ENCODE results near the gene CCNF. TPM values are rescaled to one million over a fixed set of nuclear protein-coding genes. Genes with fewer than 3 reads are reported as not detected.
"Not testable (repeated sequence)": the region's sequence is repeated elsewhere in the genome, so short reads cannot be mapped to it uniquely, and the experiment has no call there.

CCNF gene
- polyA plus RNA-seq, 2 of the 4 experiments (the other 2 are of a cell fraction): 6.5 to 14.4 TPM

DNA sequence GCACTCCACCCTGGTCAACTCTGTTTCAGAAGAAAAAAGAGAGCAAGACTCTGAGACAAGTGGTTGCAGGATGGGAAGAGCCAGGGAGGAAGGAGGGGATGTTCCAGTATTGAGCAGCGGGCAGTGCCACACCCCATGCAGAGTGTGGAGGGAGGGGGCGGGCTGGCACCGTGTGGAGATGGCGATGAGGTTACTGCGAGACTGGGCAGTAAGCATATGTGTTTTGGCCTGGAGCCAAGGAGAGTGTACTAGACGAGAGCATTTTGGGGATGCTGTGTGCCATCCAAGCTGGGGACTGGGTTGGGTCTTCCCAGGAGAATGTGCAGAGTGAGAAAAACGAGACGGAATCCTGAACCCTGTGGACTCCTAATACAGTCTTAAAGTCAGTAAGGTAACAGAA, 49.0 kb downstream of the CCNF start:
- Histone ChIP-seq H3K4me3 (no peak overlapping the region), H3K27ac (no peak overlapping the region), H3K9me3 (no peaks in the 10 kb centered on the region), H3K4me1 (peaks cover 11% of the 10 kb centered on the region), H3K4me2 (no peak overlapping the region)
- ATAC-seq (no peak), FAIRE-seq (no peak), DNase-seq (ENCODE audit: low read depth in 1 of 2, low spot score in 1 of 2) (no peak)
- ChIA-PET CTCF (interaction anchor here (1.1 to 2.6 kb wide), 3 partner anchors 8 to 48 kb away, joined by 3 to 18 read pairs (median 7); no protein-coding TSS in a partner anchor), POLR2A (no interaction called here)
- WGBS (ENCODE audit: missing lambda C conversion rate): 87% methylated on average over 8 of the region's 8 CpGs
- TF ChIP-seq CHD4 (IDR thresholded peaks at IDR 0.05; ENCODE audit: borderline replicate concordance) (no peak), SMC3 (IDR thresholded peaks at IDR 0.05) (no peak), RAD21 (conservative IDR thresholded peaks at IDR 0.05 in 1 of 2, IDR thresholded peaks at IDR 0.05 in 1 of 2) (no peak), HES2 (IDR thresholded peaks at IDR 0.05) (no peak), HEYL (CRISPR knock-in tag; IDR thresholded peaks at IDR 0.05) (no peak), NPAS2 (CRISPR knock-in tag; IDR thresholded peaks at IDR 0.05; ENCODE audit: borderline replicate concordance) (no peak), CEBPB (IDR thresholded peaks at IDR 0.05) (no peak), CHD2 (IDR thresholded peaks at IDR 0.05; ENCODE audit: low read length, partially characterized antibody) (no peak)

DNA sequence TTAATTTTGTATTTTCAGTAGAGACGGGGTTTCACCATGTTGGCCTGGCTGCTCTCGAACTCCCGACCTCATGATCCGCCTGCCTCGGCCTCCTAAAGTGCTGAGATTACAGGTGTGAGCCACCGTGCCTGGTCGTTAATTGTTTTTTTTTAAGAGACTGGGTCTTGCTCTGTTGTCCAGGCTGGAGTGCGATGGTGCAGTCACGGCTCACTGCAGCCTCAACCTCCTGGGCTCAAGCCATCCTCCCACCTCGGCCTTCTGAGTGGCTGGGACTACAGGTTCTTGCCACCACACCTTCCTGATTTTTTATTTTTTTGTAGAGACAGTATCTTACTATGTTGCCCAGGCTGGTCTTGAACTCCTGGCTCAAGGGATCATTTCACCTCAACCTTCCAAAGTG, 50.7 kb downstream of the CCNF start:
- CTCF ChIA-PET: interaction anchor here (13.5 kb wide), 1 partner anchor 21 kb away, joined by 98 read pairs; no protein-coding TSS in a partner anchor
- ATAC-seq, POLR2A ChIA-PET: not testable (repeated sequence)

GRCh38 chr16:2480948-2481347, 51.7 kb downstream of the CCNF start:
- DNase-seq (ENCODE audit: low read depth in 1 of 2, low spot score in 1 of 2) (no peak), FAIRE-seq (no peak), ATAC-seq (no peak)
- Histone ChIP-seq H3K4me3 (no peak overlapping the region), H3K4me2 (no peak overlapping the region), H3K9me3 (no peaks in the 10 kb centered on the region), H3K4me1 (peaks cover 3% of the 10 kb centered on the region; the same call in 1 of the 3 replicates), H3K27ac (no peak overlapping the region)
- ChIA-PET POLR2A (no interaction called here), CTCF (interaction anchor here (13.5 kb wide), 1 partner anchor 20 kb away, joined by 98 read pairs; no protein-coding TSS in a partner anchor)
- TF ChIP-seq PBX3 (IDR thresholded peaks at IDR 0.05) (no peak), RARB (CRISPR knock-in tag; IDR thresholded peaks at IDR 0.05) (no peak), SMC3 (IDR thresholded peaks at IDR 0.05) (no peak), ESRRA (IDR thresholded peaks at IDR 0.05; ENCODE audit: borderline replicate concordance, low read length) (no peak), HES2 (IDR thresholded peaks at IDR 0.05) (no peak), POLR2AphosphoS2 (conservative IDR thresholded peaks at IDR 0.05; ENCODE audit: low read length) (no peak), JUNB (IDR thresholded peaks at IDR 0.05) (no peak), NR3C1 (IDR thresholded peaks at IDR 0.05) (no peak), CBX2 (IDR thresholded peaks at IDR 0.05; ENCODE audit: borderline replicate concordance, low read depth) (no peak)
- TF ChIP-seq, protein P1, sequence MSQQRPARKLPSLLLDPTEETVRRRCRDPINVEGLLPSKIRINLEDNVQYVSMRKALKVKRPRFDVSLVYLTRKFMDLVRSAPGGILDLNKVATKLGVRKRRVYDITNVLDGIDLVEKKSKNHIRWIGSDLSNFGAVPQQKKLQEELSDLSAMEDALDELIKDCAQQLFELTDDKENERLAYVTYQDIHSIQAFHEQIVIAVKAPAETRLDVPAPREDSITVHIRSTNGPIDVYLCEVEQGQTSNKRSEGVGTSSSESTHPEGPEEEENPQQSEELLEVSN (IDR thresholded peaks at IDR 0.05; ENCODE audit: borderline replicate concordance, low read depth): no peak
- 83% methylated on average over 12 of the region's 12 CpGs for WGBS (ENCODE audit: missing lambda C conversion rate)

More for the DNA sequence above, 50.7 kb downstream of the CCNF start:
- DNase-seq (ENCODE audit: low read depth in 1 of 2, low spot score in 1 of 2); H3K9me3 ChIP-seq; FAIRE-seq; H3K27ac ChIP-seq; H3K4me3 ChIP-seq; H3K4me1 ChIP-seq; H3K4me2 ChIP-seq: not testable (repeated sequence)
- 95% methylated on average over 10 of the region's 10 CpGs for WGBS (ENCODE audit: missing lambda C conversion rate)

DNA sequence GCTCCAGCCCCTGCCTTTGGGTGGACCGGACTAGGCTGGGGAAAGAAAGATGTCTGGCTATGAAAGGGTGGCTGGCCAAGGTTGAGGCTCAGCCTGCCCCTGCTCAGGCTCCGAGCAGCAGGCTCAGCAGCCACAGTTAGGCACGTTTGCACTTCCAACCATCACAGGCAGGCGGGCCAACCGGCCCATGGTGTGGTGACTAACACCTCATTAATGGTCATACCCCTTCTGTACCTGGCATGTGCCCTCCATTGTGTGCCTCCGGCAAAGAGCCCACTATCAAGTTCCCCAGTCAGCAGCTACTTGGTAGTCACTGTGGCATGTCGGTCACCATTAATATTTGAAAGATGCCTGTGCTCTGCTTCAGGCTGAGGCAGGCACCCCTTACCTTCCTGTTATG, 52.4 kb downstream of the CCNF start:
- Histone ChIP-seq H3K4me3 (no peak overlapping the region), H3K4me1 (no peaks in the 10 kb centered on the region), H3K4me2 (no peak overlapping the region), H3K9me3 (no peaks in the 10 kb centered on the region), H3K27ac (no peak overlapping the region)
- DNase-seq (ENCODE audit: low read depth in 1 of 2, low spot score in 1 of 2) (no peak), FAIRE-seq (no peak), ATAC-seq (no peak)
- TF ChIP-seq, protein P1 (IDR thresholded peaks at IDR 0.05; ENCODE audit: borderline replicate concordance, low read depth): no peak
- no peak for TF ChIP-seq PHF8 (IDR thresholded peaks at IDR 0.05; ENCODE audit: borderline replicate concordance, low read depth)
- no peak for TF ChIP-seq NFE2L2 (conservative IDR thresholded peaks at IDR 0.05; ENCODE audit: low read length)
- no peak for TF ChIP-seq JUN (IDR thresholded peaks at IDR 0.05)
- no peak for TF ChIP-seq FOXS1 (CRISPR knock-in tag; IDR thresholded peaks at IDR 0.05)
- TF ChIP-seq MAZ (IDR thresholded peaks at IDR 0.05; ENCODE audit: borderline replicate concordance, low read depth, low read length): no peak
- no peak for TF ChIP-seq CBX2 (IDR thresholded peaks at IDR 0.05; ENCODE audit: borderline replicate concordance, low read depth)
- no peak for TF ChIP-seq HEYL (CRISPR knock-in tag; IDR thresholded peaks at IDR 0.05)
- TF ChIP-seq TP53 (CRISPR knock-in tag; IDR thresholded peaks at IDR 0.05): no peak
- no peak for TF ChIP-seq SMC3 (IDR thresholded peaks at IDR 0.05)
- no peak for TF ChIP-seq RFX5 (IDR thresholded peaks at IDR 0.05)
- no peak for TF ChIP-seq KDM1A (IDR thresholded peaks at IDR 0.05; ENCODE audit: low read depth)
- TF ChIP-seq ZC3H11A (IDR thresholded peaks at IDR 0.05): no peak
- no peak for TF ChIP-seq EP300 (IDR thresholded peaks at IDR 0.05)
- TF ChIP-seq EHF (CRISPR knock-in tag; IDR thresholded peaks at IDR 0.05): no peak
- TF ChIP-seq MAFK (IDR thresholded peaks at IDR 0.05; ENCODE audit: partially characterized antibody): no peak
- no peak for TF ChIP-seq FOSL2 (IDR thresholded peaks at IDR 0.05)
- no peak for TF ChIP-seq FOSL2 (CRISPR knock-in tag; IDR thresholded peaks at IDR 0.05)
- ChIA-PET POLR2A (no interaction called here), CTCF (interaction anchor here (0.5 to 13.5 kb wide), 4 partner anchors 14 to 97 kb away, joined by 3 to 98 read pairs (median 4); no protein-coding TSS in a partner anchor)
- 82% methylated on average over 7 of the region's 7 CpGs for WGBS (ENCODE audit: missing lambda C conversion rate)
